HG02571 (cell line): Measurements from ENCODE around the gene OBSL1.
A peak's percentile ranks its signal among the peaks of the same experiment; 100 is the strongest.

Experiments used
- ATAC-seq: cut with Tn5 transposase; IDR thresholded peaks from one replicate; pipeline ENCODE4 v1.9.1; 2021; ENCODE audit warnings: mild to moderate bottlenecking, moderate library complexity; ENCODE audit not compliant: unreplicated experiment

The OBSL1 gene

DNA sequence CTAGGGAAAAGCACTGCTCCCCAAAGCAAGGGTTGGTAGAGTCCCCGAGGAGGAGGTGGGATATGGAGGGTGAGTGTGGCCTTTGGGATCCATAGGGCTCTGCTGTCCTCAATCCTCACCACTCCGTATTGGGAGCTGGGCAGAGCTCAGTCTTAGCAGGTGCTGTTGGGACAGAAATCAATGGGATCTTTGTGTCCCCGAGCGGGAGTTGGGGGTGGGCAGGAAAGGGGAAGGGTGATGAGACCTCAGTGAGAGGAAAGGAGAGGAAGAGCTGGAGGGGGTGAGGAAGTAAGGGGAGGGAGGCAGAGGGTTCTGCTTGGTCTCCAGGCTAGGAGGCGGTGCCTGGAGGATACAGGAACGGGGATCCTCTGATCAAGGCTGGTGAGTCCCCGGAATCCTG, 54.5 kb downstream of the OBSL1 start:
- no peak for ATAC-seq

DNA sequence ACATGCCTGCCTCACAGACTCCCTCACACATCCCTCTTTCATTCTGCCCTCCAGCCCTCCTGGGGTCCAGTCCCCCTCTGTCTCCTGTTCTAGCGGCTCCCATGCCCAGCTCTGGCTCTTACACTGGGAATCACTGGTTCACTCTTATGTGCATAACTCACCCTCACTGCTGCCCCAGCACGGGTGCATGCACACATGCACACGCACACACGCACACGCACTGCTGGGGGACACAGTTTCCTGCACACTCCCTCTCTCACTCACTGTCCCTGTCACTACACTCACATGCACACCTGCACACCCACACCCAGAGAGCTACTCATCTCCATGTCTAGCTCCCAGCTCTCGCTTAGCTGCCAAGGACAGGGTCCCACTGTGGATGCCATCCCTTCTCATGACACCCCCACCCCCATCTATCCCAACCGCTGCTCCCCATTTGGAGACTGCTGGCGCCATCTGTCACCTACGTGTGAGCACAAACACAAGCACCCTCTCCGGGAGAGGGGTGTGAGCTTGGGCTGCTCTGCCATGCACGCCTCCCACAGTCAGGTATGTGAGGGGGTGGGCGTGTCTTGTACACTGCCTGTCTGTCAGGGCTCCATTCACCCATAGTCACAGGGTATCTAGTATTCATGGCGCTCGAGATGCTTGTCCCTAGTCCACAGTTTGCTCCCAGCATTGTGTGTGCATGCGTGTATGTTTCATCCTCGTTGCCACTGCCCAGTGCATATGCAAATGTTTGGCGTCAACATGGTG, 55.3 kb downstream of the OBSL1 start:
- no peak for ATAC-seq

DNA sequence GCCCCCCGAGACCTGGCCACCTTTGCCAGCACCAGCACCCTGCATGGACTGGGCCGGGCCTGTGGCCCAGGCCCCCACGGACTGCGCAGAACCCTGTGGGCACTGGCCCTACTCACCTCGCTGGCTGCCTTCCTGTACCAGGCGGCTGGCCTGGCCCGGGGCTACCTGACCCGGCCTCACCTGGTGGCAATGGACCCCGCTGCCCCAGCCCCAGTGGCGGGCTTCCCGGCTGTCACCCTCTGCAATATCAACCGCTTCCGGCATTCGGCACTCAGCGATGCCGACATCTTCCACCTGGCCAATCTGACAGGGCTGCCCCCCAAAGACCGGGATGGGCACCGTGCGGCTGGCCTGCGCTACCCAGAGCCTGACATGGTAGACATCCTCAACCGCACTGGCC, 56.5 kb downstream of the OBSL1 start:
- no peak for ATAC-seq

DNA sequence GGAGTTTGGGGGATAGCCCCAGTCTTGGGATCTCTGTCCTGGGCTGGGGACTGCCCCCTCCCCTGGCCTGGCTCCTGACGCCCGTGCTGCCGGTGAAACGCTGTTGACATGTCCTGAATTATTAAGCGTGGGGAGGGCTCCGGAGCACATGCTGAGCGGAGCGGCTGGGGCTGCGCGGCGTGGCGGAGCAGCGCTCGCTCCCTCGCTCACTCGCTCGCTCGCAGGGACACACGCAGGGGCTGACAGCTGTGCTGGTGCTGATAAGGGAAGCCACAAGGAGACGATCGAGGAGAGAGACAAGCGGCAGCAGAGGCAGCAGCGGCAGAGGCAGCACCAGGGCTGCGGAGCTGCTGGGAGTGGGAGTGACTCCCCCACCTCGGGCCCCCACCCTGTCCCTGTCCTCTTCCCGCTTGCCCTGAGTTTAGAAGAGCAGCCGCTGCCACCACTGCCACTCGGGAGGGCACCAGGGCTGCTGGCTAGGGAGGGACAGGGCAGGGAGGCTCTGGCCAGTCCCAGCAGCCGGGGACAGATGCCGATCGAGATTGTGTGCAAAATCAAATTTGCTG, 57.1 kb downstream of the OBSL1 start, which contains the start of gene ASIC4:
TSS of gene ASIC4 (plus strand) at position 287 of the 566 bp plus-strand sequence. CDS start at position 530, 243 bp downstream.
- no peak for ATAC-seq

DNA sequence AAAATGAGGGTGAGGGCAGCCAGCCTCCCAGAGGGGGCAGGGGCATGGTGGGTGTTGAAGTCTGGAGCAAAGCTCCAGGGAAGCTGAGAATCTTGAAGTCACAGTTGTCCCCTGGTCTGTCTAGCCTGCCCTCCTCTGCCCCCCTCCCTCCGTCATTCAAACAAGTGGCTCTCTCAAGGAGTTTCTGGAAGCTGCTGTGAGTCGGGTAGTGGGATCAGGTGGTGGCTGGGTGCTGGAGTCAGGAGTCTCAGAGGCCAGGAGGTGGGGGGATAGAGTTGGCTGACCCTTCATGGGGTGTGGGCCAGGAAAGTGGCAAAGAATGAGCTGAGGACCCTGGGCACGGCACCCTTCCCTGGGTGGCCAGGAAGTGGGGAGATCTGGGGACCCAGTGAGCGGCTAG, 57.6 kb downstream of the OBSL1 start:
- ATAC-seq: no peak

DNA sequence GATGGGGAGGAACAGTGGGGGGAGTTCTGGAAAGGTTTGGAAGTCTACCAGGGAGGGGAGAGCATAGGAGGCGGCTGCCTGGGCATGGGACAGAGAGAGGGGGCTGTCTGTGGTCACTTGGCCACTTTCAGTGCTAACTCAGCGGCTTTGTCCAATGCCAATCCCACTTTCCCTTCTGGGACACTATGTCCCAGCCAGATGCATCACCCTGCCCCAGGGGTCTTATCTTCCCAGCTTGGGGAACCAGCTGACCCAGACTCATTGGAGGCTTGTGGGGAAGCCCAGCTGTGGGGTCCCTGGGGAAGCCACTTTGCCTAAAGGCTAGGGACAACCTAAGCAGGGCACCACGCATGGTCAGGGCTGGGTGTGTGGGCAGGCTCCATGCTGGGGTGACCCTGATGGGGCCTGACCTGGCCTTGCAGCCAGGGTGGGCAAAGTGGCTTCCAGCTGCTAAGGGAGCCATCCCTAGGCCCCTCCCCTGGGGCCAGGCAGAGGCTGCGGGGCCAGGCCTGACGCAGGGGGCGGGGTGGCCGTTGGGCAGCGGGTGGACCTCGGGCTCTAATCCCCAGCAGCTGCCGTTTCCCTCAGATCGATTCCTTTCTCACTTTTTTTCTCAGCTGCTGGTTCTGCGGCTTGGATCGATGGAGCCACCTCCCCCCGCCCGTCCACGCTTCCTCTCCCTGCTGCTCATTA, 58.7 kb downstream of the OBSL1 start:
- no peak for ATAC-seq

DNA sequence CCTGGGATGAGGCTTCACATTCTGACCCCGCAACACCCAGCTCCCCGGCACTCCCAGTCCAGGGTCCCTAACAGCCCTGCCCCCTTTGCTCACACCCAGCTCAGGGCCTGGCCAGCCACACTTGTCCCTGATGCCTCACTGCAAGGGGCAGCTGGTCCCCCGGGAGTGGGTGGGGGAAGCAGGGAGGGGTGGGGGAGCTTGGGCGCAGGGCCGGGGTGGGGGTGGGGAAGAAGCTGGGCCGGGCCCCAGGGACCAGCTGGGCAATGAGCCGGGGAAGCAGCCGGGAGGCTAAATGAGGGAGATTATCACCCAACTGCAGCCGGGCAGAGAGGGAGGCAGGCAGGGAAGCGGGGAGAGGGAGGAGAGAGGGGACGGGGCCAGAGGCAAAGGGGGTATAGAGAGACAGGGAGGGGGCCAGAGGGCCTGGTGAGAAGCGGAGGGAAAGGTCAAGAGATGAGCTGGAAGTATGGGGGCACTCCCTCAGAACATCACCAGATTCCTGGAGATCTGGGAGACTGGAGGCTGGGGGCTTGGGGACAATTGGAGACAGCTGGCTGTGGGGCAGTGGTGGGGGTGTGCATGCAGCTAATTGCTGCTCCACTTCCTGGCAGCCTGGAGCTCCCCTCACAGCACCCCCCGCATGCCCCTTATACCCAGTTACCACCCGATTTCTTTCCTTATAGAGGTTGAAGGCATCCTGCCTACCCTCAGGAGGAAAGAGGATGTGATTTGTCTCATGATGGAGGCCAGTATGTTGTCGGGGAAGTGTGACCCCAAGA, 59.6 kb downstream of the OBSL1 start:
- no peak for ATAC-seq

DNA sequence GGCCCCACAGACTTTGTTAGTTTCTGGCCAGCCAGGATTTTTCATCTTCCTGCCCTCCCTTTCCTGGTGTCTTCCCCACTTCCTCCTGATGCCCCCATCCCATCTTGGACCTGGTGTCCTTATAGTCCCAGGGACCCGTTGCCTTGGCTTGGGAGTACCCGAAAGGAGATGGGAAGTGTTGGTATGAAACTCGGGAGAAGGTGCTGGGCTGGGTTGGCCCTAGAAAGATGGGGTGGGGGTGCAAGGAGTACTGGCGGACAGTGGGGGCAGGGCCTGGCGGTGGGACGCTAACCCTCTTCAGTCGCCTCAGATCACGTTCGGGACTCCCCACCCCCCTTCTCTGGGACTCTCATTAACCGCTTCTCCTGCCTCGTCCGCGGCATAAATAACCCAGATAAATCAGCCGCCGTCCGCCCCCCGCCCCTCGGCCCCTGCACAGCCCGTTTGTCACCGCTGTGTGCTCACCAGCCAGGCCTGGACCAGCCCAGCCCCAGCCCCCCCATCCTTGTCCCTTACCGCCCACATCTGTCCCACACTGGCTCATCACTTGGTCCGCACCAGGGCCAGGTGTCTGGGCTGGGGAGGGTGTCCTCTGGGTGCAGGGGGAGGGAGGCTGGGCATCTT, 60.7 kb downstream of the OBSL1 start:
- ATAC-seq: no peak

DNA sequence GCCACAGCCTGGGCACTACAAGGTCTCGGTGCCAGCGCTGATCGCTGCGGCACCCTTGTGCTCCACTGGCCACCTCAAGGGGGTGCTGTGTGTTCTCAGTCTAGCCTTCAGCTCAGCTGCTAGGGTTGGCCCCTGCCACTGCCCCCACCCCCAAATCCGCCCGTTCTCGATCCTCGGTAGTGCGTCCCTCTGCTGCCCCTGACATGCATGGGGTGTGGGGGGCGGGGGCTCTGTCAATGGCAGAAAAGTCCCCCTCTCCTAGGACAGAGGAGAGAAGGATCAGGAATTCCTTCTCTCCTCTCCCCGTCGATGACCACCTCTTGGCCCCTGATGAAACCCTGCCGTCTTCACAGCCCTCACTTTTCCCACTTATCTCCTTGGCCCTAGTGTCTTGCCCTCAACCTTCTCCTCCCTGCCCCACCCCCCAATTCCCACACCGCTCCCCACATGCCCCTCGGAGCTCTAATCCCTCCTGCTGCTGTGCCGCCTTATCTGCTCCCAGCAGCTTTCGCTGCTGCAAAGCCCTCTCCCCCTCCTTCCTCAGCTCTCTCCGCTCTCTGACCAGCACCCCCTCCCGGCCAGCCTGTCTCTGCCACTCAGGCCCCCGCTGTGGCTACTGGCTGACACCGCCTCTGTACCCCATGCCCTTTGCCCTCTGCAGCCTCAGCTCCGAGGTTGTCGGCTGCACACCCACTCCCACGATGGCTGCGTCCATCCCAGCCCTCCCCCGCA, 61.4 kb downstream of the OBSL1 start:
- ATAC-seq: peak; percentile 66

DNA sequence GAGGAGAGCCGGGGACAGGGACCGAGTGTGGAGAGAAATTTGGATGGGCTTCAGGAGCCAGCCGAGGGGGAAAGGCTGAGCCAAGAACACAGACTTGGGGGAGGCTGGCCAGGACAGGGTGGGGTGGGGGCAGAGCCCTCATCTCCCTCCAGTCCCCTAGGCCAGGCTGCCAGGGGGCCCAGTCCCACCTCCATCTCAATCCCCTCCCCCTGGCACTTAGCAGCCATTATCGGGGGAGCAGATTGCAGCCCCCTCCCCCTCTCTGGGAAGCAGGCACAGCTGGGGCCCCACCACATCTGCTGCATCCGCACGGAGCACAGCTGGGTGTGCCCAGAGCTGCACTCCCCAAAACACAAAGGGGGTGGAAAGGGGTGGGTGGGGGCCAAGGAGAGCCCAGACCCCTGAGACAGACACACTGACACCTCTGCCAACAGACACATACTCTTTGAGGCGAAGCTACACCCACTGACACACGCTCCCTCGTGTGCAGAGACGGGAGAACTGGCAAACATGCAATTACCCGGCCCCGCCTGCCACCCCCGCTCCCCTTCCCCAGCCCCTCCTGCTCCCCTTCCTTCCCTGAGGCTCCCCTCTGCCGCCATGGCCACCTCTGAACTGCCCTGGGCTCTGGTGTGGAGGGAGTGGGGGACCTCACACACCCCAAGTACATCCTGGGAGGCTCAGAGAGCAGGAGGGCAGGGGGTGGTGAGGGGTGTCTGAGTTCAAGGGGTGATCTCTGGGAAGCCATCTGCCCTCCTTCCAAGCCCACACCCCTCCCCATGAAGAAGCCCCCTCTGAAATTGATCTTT, 62.2 kb downstream of the OBSL1 start:
- ATAC-seq: peak; percentile 13

DNA sequence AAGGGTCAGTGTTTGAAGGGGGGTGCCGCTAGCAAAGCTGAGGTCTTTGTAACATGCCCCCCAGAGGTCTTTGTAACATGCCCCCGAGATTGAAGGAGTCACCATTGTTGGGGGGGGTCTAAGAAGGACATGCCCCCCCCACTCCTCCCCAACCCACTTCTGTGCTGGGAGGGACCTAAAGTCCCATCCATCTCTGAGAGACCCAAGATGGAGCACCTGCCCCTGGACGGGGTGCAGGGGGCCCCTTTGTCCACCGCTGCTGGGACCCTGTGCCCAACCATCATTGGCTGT, 63.0 kb downstream of the OBSL1 start:
- no peak for ATAC-seq

DNA sequence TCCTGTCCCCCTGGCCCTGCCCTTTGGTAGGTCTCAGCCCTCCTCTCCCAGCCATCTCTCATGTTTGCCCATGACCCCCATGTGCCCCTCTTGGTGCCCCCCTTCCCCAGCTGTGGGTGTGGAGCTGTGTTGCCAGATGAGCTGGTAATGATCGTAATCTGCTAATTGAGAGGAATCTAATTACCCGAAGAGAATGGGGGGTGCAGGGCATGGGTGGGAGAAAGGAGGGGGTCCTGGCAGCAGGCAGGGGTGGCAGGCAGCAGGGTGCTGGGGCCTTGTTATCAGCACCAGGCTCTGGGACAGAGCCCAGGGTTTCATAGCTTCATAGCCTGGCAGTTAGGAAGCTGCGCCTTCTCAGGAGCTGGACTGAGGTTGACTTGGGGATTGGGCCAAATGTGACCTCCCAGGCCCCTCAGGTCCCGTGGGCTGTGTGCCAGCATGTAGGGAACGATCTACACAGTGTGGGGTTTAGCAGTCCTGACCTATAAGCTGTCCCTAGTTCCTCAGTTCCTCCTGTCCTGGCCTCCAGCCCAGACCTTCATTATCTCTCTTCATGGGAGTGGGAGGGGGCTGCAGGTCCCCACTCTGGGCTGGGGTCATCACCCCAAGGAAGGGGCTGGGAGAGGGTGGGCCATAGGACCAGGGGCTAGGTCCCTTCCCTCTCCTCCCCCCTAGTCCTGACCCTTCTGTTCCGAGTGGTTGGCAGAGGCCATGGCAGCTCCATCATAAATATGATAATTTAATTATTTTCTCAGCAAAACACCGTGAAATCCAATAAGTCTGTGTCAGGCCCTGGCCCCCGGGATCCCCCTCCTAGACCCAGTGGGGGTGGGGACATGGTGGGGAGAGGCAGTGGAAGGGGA, 63.5 kb downstream of the OBSL1 start:
- ATAC-seq: no peak

DNA sequence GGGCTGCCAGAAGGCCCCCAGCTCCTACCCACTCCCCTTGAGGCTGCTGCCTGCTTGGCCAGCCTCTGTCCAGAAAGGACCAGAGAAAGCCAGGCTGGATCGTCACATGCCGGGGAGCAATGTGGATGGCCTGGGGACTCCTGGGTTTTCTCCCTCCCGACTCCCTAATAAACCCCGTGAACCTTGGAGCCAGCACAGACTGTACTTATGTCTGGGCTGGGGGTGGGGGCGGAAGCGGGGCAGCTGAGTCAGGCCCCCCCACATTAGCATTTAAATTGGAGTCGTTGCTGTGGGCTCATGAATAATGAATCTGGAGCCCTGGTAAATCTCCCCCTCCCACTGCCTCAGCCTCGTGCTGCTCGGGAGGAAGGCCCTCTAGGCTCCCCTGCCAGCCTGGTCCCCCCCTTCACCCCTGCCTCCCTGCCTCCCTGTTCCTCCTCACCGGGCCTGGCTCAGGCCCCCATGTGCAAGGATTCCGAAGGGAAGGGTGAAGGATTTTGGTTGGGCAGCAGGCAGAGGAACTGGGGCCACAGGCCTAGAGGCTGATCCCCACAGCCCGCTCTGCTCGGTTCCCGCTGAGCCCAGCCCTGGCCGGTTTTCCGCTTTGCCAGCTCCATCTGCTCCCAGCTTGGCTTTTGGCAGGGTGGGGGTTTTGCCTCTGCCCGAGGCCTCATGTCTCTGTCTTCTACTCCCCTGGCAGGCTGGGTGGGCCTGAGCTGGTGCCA, 64.4 kb downstream of the OBSL1 start:
- no peak for ATAC-seq

DNA sequence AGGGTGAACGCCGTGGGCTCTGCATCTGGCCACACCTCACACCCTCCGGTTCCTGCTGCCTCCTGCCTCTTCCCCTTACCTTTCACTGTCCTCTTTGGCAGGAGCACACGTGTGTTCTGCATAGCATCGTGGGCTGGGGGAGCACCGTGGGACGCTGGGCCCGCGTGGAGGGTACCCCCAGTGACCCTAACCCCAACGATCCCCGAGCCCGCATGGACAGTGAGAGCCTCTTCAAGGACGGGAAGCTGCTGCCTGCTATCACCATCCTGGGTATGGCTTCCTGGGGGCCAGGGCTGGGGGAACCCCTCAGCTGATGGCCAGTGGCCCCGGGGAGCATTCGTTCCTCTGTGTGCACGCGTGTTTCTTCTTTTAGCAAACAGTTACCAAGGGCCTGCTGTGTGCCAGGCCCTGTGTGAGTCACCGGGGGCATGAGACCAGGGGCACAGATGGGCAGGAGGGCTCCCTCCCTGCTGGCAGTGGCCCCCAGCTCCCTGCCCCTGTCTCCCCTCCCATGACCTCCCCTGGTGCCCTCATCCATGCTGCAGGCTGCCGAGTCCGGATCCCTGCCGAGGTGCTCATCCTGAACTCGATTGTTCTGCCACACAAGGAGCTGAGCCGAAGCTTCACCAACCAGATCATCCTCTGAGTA, 65.1 kb downstream of the OBSL1 start:
- ATAC-seq: no peak

DNA sequence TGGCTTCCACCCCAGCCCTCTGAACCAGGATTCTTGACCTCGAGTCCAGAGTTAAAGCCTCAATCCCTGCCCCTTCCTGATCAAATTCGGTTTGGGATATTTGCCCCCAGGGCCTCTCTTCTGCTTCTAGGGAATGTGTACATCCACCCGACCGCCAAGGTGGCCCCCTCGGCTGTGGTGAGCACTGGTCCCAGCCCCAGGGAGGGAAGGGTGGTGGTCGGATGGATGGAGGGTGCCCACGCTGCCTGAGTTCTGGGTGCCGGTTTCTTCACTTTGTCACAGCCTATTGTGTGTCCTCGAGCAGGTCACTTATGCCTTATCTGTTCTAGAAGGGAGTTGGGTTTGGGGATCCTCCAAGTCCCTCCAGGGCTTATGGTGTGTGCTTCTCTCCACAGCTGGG, 65.8 kb downstream of the OBSL1 start:
- ATAC-seq: no peak

DNA sequence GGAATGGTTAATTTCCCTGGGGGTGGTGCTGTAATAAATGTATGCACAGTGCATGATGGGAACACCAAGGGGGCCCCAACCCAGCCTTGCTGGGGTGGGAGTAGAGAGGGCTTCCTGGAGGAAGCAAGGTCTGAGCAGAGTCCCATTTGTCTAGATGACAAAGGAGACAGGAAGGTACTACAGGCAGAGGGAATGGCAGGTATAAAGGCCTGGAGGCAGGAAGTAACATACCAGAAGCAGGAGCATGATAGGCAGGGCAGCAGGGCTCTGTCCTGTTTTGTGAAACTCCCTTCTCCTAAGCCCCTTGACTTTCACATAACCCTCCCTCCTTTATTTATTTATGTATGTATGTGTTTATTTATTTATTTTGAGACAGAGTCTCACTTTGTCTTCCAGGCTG, 68.7 kb downstream of the OBSL1 start:
- ATAC-seq: no peak

DNA sequence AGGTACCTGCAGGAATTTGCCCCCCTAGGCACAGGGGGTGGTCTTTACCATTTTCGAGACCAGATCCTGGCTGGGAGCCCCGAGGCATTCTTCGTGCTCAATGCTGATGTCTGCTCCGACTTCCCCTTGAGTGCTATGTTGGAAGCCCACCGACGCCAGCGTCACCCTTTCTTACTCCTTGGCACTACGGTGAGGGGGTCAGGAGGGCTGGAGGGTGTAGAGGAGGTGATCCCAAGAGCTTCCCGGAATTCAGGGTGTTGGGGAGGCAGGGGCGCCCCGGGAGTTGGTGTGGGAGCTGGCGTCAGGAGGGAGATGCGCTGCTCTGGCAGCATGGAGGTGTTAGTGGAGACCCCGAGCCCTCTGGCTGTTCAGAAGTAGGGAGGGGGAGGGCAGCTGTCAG, 69.5 kb downstream of the OBSL1 start:
- no peak for ATAC-seq
